ENCODE measurements around the gene NSMCE1. TPM values are rescaled to one million over a fixed set of nuclear protein-coding genes. Genes with fewer than 3 reads are reported as not detected.
A peak's percentile ranks its signal among the peaks of the same experiment; 100 is the strongest.

Gene NSMCE1
- total and polyA plus RNA-seq, 2 of the 8 experiments (the other 6 are each of a cell fraction or from before 2014, with no cell fraction given): 8.1 to 16.6 TPM

- POLR2A ChIA-PET (ENCODE audit: partially characterized antibody): interaction anchor here (0.8 to 0.9 kb wide), 2 partner anchors 9 to 18 kb away, joined by 3 read pairs; no protein-coding TSS in a partner anchor
- Histone ChIP-seq H2BK20ac (ENCODE audit: low read length) (no peak overlapping the region), H2BK5ac (ENCODE audit: low read depth, low read length) (no peak overlapping the region), H3K79me2 (ENCODE audit: control insufficient read depth in 1 of 2, insufficient read depth in 2 of 2, low read length in 2 of 2) (no peaks in the 10 kb centered on the region), H4K20me1 (replicated peaks in 1 of 2; ENCODE audit: control insufficient read depth in 1 of 2, insufficient read depth in 2 of 2, low read length in 2 of 2) (no peaks in the 10 kb centered on the region), H3K23ac (ENCODE audit: insufficient read length) (no peak overlapping the region), H3K9ac (replicated peaks in 1 of 4; ENCODE audit: extremely low read depth in 1 of 4, low read depth in 3 of 4, low read length in 3 of 4) (no peak overlapping the region), H3K4me1 (replicated peaks in 1 of 4; ENCODE audit: control insufficient read depth in 3 of 4, insufficient read depth in 4 of 4, low read length in 3 of 4) (peaks cover 0 to 3% (median 0%) of the 10 kb centered on the region in 4 experiments; a peak in 3 of 7 replicates), H3K79me1 (ENCODE audit: low read depth, low read length) (no peaks in the 10 kb centered on the region), H2BK120ac (replicated peaks; ENCODE audit: low read depth, low read length) (no peak overlapping the region), H2BK12ac (ENCODE audit: low read depth, low read length) (no peak overlapping the region), H4K91ac (replicated peaks; ENCODE audit: insufficient read length, low read length) (peak overlapping the region; percentile 40), H4K5ac (ENCODE audit: insufficient read length, low read depth, low read length) (no peak overlapping the region), H3K36me3 (ENCODE audit: control insufficient read depth in 2 of 4, insufficient read depth in 4 of 4, low read length in 3 of 4) (no peaks in the 10 kb centered on the region), H3K9me3 (ENCODE audit: insufficient read depth in 2 of 2, low read depth in 1 of 2, low read length in 1 of 2) (no peaks in the 10 kb centered on the region), H4K8ac (ENCODE audit: extremely low read depth, insufficient read depth, low read length) (no peak overlapping the region), H2BK15ac (ENCODE audit: low read length) (no peak overlapping the region), H3K27me3 (replicated peaks in 1 of 4; ENCODE audit: control insufficient read depth in 3 of 4, extremely low read depth in 1 of 4, insufficient read depth in 3 of 4, low read length in 3 of 4) (no peaks in the 10 kb centered on the region), H2AFZ (ENCODE audit: low read length) (0 out of 2 replicates have a peak overlapping the region, but pooled peaks have one; percentile 79), H3K14ac (ENCODE audit: insufficient read length) (no peak overlapping the region), H2AK5ac (ENCODE audit: low read depth, low read length) (no peak overlapping the region), H3K27ac (ENCODE audit: low read depth, low read length) (no peak overlapping the region), H3K56ac (replicated peaks; ENCODE audit: insufficient read length, low read depth, low read length) (no peak overlapping the region), H3K4me2 (ENCODE audit: insufficient read depth in 1 of 2, low read depth in 2 of 2, low read length in 2 of 2) (no peak overlapping the region), H3K4me3 (ENCODE audit: extremely low read depth in 1 of 4, insufficient read depth in 2 of 4, low read depth in 3 of 4, low read length in 4 of 4) (no peak overlapping the region), H3K4ac (replicated peaks; ENCODE audit: insufficient read length, low read depth, low read length) (no peak overlapping the region), H3K23me2 (ENCODE audit: low read depth, low read length) (no peaks in the 10 kb centered on the region), H3K18ac (ENCODE audit: extremely low read depth, low read length) (no peak overlapping the region)
- CTCF ChIA-PET (ENCODE audit: partially characterized antibody): interaction anchor here (0.6 to 5.2 kb wide), 14 partner anchors 9 to 495 kb away, joined by 3 to 50 read pairs (median 4); no protein-coding TSS in a partner anchor
- FAIRE-seq: no peak
- WGBS, 2 experiments (ENCODE audit: extremely low coverage in 1 of 2, insufficient coverage in 1 of 2, insufficient read length in 1 of 2, insufficient replicate concordance in 2 of 2, low coverage in 1 of 2, low lambda C conversion rate in 2 of 2, missing lambda C conversion rate in 1 of 2): 84% methylated on average over 7 of the region's 8 CpGs; no CpG with 5 or more reads in 1 of the 2 experiments
- no peak for DNase-seq (ENCODE audit: low read depth in 1 of 2, low spot score in 2 of 2)
- TF ChIP-seq, protein P1, sequence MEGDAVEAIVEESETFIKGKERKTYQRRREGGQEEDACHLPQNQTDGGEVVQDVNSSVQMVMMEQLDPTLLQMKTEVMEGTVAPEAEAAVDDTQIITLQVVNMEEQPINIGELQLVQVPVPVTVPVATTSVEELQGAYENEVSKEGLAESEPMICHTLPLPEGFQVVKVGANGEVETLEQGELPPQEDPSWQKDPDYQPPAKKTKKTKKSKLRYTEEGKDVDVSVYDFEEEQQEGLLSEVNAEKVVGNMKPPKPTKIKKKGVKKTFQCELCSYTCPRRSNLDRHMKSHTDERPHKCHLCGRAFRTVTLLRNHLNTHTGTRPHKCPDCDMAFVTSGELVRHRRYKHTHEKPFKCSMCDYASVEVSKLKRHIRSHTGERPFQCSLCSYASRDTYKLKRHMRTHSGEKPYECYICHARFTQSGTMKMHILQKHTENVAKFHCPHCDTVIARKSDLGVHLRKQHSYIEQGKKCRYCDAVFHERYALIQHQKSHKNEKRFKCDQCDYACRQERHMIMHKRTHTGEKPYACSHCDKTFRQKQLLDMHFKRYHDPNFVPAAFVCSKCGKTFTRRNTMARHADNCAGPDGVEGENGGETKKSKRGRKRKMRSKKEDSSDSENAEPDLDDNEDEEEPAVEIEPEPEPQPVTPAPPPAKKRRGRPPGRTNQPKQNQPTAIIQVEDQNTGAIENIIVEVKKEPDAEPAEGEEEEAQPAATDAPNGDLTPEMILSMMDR (IDR thresholded peaks at IDR 0.05; ENCODE audit: control extremely low read depth in 1 of 3, insufficient read depth in 1 of 3, low read depth in 1 of 3, low read length in 3 of 3): peak; percentile 29 to 46 (median 39); a peak in 3 of 4 replicates
- TF ChIP-seq ZNF274 (IDR thresholded peaks at IDR 0.05; ENCODE audit: borderline replicate concordance, extremely low read depth, low read length) (no peak), RAD21 (IDR thresholded peaks at IDR 0.05 in 1 of 2, conservative IDR thresholded peaks at IDR 0.05 in 1 of 2; ENCODE audit: low read depth in 2 of 2, low read length in 2 of 2) (peak; percentile 4 to 35; a peak in 3 of 4 replicates)
Measured at GRCh38 chr16:27181019-27181790, 87.4 kb downstream of the NSMCE1 start.

All from H1 (cell line).